HG02623 (cell line): Measurements from ENCODE around the gene PTPRD.

ENCODE experiments used
- ATAC-seq: cut with Tn5 transposase; IDR thresholded peaks from one replicate; pipeline ENCODE4 v1.9.1; 2021; ENCODE audit warnings: moderate library complexity; ENCODE audit not compliant: unreplicated experiment

The PTPRD gene

DNA sequence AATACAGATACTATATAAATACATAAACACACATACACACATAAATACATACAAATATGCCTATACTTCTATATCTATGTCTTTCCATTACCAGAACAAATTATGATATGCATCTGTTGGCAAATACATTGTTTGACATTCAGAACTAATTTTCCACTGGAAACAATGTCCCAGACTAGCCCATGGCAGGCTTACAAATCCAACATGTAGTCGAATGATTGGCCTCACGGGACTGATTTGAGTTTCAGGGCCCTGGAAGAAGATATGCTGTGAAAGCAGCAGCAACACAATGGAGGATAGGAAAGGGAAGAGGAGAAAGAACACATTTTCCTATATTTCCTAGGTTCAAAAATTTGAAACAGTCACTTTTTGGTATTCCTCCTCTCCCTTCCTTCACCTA, 1932.1 kb downstream of the PTPRD start:
- no peak for ATAC-seq

DNA sequence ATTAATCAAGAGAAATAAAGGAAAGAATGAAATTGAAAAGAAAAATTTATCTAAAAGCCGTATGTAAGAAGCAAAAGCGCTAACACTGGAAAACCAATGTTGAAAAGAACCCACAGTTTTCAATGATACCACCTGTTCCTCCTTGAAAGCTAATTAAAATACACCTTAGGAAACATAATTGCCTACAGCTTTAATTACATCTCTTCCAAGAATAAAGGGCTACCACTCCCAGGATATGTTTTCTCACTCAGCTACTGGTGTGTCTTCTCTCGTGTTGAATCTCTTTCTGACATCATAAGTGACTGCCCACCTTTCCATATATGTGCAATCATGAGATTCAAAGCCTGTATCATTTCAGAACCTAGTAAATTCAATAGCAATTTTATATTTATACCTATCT, 1932.6 kb downstream of the PTPRD start:
- ATAC-seq, result no peak

DNA sequence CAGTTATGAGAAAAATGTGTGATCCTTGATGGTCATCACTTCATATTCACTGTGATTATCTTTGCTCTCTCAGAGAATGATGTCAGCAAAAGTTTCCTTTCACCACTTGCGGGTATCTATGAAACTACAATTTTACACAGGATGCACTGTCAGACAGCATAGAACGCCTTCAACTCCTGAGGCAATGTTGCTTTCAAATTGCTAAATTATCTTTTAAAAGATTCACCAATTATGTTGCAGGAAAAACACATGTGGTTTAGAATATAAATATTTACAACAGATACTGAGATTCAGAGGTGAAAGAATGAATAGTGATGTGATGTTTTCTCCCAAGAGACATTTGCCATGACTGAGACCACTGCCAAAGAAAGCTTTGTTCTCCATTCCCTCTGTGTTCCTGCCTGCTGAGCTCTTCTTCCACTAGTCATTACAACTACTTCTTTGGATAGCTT, 1933.4 kb downstream of the PTPRD start:
- ATAC-seq, result no peak

GRCh38 chr9:8677741-8678140, 1935.1 kb downstream of the PTPRD start:
- no peak for ATAC-seq

GRCh38 chr9:8674536-8674935, 1938.3 kb downstream of the PTPRD start:
- no peak for ATAC-seq

- no peak for ATAC-seq
These were observed 1939.0 kb downstream of the PTPRD start for GRCh38 chr9:8673830-8674229.

DNA sequence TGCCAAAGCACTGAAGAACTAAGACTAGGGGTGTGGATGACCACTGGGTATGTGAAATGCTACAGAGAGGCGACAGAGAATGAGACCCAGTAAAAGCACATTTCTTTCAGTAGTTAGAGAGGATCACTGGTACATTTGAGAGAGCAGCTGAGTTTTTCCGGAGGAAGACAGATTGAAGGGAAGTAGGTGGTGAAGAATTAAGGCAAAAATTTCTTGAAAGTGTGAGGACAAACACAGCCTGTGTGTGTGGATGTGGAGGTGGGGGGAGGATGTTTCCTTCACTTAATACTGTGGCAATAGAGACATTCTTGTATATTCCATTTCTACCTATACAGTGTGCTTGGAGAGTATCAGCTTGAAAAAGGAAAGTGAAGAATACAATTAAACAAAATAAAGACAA, 1942.1 kb downstream of the PTPRD start:
- no peak for ATAC-seq

- no peak for ATAC-seq
These were observed 1944.1 kb downstream of the PTPRD start for GRCh38 chr9:8668751-8669150.

DNA sequence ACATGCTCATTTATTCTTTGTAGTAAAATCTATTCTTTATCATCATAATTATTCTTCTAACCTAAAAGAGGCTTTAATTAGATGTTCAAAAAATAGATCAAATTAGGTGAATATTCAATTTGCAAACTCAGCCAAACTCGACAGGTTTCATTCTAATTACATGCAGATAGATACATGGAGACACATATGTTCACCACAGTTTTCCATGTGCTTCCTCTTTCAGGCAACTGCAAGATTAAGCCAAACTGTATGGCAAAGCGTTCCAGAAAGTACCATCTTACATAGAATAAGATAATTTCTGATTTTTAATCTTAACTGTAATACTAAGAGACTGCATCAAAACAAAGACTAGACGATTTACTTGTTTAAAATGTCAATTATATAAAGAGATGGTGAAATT, 1944.6 kb downstream of the PTPRD start:
- no peak for ATAC-seq

- ATAC-seq, result no peak
These were observed 1946.7 kb downstream of the PTPRD start for GRCh38 chr9:8666060-8666459.

DNA sequence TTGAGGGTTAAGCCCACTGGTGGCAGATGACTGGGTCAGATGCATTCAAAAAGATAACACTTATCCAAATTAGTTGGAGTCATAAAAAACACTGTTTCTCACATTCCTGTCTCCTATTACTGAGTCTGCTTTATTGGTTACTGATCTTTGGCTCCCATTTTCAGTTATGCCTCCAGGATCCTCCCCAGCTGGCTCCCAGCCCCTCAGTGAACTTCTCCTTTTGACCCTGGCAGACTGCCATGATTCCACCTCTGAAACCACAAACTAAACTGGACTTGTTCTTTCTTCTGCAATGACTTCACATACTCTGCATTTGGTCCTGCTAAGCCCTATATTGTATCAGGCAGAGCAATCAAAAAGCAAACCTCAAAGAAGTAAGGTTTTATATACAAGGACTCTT, 1952.4 kb downstream of the PTPRD start:
- ATAC-seq, result no peak

DNA sequence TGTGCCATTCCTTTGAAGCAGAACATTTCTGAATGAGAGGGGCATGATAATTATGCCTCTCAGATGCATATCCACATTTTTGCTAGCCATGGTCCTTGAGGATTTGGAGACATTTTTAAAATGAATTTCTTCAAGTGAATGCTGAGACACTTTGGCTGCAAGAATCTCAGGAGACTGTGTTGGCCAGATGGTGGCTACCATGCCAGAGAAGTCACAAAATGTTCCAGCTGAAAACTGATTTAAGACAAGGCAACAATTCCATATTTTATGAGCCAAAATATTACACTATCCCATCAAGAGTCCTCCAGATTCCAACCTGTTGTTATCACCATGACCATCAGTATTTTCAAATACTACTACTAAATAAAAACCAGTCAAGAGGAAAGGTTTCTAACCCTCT, 1953.7 kb downstream of the PTPRD start:
- ATAC-seq, result no peak

DNA sequence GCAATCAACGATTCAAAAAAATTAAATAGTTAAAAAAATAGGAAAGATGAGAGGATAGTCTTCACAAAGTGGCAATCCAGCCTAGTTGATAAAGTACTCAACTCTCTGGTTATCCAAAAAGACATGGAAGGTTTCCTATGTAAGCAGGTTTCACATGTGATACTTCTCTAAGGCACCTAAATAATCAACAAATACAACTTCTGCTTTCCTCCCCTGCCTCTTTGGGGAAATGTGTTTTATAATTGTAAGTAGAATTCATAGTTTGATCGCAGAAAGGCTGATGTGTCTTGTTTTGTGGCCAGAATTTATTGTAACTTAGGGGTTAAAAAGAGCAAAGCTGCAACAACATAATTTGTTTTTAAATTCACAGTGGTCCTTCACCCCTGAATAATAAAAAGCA, 1957.7 kb downstream of the PTPRD start:
- ATAC-seq, result no peak

DNA sequence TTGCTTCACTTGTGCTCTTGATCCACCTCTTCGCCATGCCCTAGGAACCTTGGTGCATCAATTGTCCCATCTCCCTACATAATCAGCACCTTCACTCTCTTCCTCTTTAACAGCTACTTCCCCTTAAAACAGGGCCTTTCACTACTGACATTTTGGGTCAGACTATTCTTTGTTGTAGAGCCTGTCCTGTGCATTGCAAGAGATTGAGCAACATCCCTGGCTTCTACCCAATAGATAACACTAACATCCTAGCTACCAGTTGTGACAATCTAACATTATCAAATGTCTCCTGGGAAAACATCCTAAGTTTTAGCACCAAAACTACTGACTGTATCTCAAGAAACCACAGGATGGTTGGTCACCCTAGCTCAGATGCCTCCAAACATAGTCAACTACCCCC, 1958.9 kb downstream of the PTPRD start:
- ATAC-seq, result no peak

GRCh38 chr9:8653111-8653510, 1959.7 kb downstream of the PTPRD start:
- no peak for ATAC-seq

- ATAC-seq, result no peak
These were observed 1960.5 kb downstream of the PTPRD start for GRCh38 chr9:8652255-8652654.

- ATAC-seq, result no peak
These were observed 1961.0 kb downstream of the PTPRD start for GRCh38 chr9:8651846-8652215.

GRCh38 chr9:8651070-8651845, 1961.5 kb downstream of the PTPRD start:
- no peak for ATAC-seq

DNA sequence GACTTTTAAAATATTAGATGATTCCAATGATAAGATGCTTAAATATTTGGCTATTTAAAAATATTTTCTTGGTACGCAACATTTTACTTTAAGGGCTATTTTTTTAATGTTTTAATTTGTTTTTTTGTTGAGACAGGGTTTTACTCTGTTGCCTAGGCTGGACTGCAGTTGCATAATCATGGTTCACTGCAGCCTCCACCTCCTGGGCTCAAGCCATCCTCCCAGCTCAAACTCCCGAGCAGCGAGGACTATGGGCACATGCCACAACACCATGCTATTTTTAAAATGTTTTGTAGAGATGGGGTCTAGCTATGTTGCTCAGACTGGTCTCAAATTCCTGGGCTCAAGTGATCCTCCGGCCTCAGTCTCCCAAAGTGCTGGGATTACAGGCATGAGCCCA, 1963.0 kb downstream of the PTPRD start:
- no peak for ATAC-seq

GRCh38 chr9:8649160-8649559, 1963.6 kb downstream of the PTPRD start:
- ATAC-seq, result no peak

- no peak for ATAC-seq
These were observed 1964.4 kb downstream of the PTPRD start for GRCh38 chr9:8648271-8648845.

DNA sequence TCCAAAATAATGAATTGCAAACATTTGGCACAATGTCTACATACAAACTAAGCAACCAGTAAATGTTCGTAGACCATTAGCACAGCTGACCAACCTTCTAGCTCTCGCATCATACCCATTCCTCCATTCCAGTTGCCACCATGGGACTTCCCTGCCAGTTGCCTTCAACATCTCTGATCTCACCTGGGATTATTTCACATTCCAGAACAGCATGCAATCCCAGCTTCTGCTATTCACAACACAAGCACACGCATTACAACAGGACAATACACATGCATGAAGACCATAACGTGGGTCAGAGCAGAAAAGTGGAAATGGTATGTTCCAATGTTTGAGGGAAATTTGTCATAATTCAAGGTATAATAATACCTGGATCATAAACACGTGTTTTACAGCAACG, 1965.0 kb downstream of the PTPRD start:
- no peak for ATAC-seq

DNA sequence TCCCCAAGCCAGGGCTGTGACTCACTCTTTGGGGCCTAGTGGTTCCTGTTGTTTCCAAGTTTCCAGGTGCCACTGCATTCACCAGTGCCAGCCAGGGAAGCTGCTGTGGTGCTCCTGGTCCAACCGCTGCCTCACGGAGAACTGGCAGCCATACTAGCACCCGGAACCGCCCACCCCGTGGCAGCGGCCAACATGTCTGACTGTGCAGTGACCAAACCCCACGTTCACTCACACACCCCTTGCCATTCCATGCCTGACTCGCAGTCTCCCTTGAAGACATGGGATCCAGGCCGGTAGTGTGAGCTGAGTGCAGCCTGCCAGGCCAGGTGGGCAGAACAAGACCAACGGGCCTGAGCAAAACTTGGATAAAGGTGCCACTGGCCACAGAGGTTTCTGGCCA, 1968.2 kb downstream of the PTPRD start:
- ATAC-seq, result no peak
